Erythroblast (primary cell): ENCODE data around the gene ZNF74.

Experiments
- GATA1 ChIP-seq: IDR thresholded peaks from 2 replicates; pipeline ENCODE4 v1.6.1; 2011; ENCODE audit warnings: low read depth, mild to moderate bottlenecking, control low read depth, low read length, moderate library complexity
- POLR2A ChIP-seq: IDR thresholded peaks from 2 replicates; pipeline ENCODE4 v1.6.1; 2011; ENCODE audit warnings: mild to moderate bottlenecking, low read length

DNA sequence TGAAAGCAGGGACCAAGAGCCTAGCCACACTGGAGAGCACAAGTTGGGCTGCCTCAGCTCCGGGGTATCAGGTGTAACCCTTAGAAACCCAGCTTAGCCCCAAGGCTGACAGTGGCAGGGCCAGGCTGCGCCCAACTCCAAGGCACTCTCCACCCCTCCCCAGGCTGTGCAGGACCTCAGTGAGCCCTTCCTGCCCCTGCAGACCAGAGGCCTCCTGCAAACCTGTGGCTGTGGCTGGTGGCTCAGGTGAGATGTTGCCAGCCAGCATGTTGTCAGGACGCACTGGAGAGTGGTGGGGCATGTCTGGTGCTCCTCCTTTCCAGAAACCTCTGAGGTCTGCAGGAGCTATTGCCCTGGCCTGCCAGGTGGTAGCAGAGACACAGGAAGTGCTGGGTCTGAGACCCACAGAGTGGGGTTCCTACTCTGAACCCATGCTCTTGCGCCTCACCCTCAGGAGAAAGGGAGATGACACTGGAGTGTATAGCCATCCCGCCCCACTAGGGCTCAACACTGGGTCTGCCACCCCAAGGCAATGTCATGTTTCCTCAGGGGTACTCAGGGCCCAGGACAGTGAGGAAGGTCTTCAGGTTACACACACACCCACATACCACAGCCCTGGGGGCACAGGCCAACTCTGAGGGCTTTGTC lies 46.1 kb downstream of the ZNF74 start:
- no peak for TF ChIP-seq POLR2A
- TF ChIP-seq GATA1, result no peak
